Glomerular visceral epithelial cell (primary cell): ENCODE results near the gene SMIM36.
"Not testable (repeated sequence)": the region's sequence is repeated elsewhere in the genome, so short reads cannot be mapped to it uniquely, and the experiment has no call there.

Experiments
- DNase-seq: peaks from one replicate; pipeline ENCODE4 v3.0.0-alpha.2; 2016; ENCODE audit errors: extremely low spot score

SMIM36 gene

GRCh38 chr17:55413825-55414489 is 97.3 kb downstream of the SMIM36 start:
- no peak for DNase-seq

GRCh38 chr17:55411463-55411855 is 99.8 kb downstream of the SMIM36 start:
- no peak for DNase-seq

GRCh38 chr17:55410722-55411462 is 100.4 kb downstream of the SMIM36 start:
- DNase-seq, result no peak

- no peak for DNase-seq
Measured at GRCh38 chr17:55409030-55409800, 102.0 kb downstream of the SMIM36 start.

- no peak for DNase-seq
Measured at GRCh38 chr17:55407641-55408566, 103.3 kb downstream of the SMIM36 start.

GRCh38 chr17:55405600-55405999 is 105.7 kb downstream of the SMIM36 start:
- DNase-seq, result no peak

- not testable (repeated sequence) for DNase-seq
Measured at GRCh38 chr17:55404197-55404596, 107.1 kb downstream of the SMIM36 start.

- DNase-seq, result no peak
Measured at GRCh38 chr17:55402374-55402773, 108.9 kb downstream of the SMIM36 start.
